HepG2 (cell line): Measurements from ENCODE around the gene FRMPD2. TPM values are rescaled to one million over a fixed set of nuclear protein-coding genes. Genes with fewer than 3 reads are reported as not detected.

Source experiments
- ATAC-seq: fragments of 200-7000 bp; cut with Tn5 transposase; 3 replicates; pipeline ENCODE4 v1.9.1; 2020; ENCODE audit warnings: mild to moderate bottlenecking, moderate library complexity
- BruUV-seq: library from RNA; stranded (reverse); fragments of 400-500 nt; replicated peaks from 2 replicates; lab custom pipeline; 2021; lab: Mats Ljungman, UMichigan
- CTCF ChIA-PET: fragments of 300-600 bp; formaldehyde crosslinking; extraction: SDS; loops from one replicate; lab custom pipeline; 2021; ENCODE audit warnings: low total read pairs, inconsistent platforms, low intra/inter-chr PET ratio; lab: Yijun Ruan, JAX
- POLR2A ChIA-PET: fragments of 350-600 bp; sonication (Branson Sonifier 250); formaldehyde crosslinking; loops from one replicate; lab custom pipeline; 2020; ENCODE audit warnings: antibody characterized with exemption, inconsistent platforms; lab: Yijun Ruan, JAX
- DNase-seq: peaks from one replicate; pipeline ENCODE4 v3.0.0-alpha.2; 2015; ENCODE audit warnings: low spot score
- FAIRE-seq: peaks from 3 replicates; lab custom pipeline; 2011; peaks lifted over from hg19 to GRCh38; lab: Jason Lieb, UNC
- H2AFZ ChIP-seq: one replicate; pipeline ENCODE4 v1.6.1; 2011; ENCODE audit warnings: low read length, inconsistent platforms
- H3K27ac ChIP-seq: fragments of 300-600 bp; 3 replicates; pipeline ENCODE4 v1.8.0; 2011; ENCODE audit warnings: mixed run types, mild to moderate bottlenecking, mixed read lengths, low read length, inconsistent platforms; ENCODE audit not compliant: insufficient read depth; ENCODE audit errors: extremely low read length
- H3K27me3 ChIP-seq, 2 experiments: fragments of 200-600 bp in 1 of 2; 2 replicates in 1 of 2; 3 replicates in 1 of 2; pipeline versions ENCODE4 v1.6.0 to v1.8.0; 2011; ENCODE audit warnings: low read length in 2 of 2, mild to moderate bottlenecking in 2 of 2, moderate library complexity in 2 of 2, inconsistent platforms in 1 of 2; ENCODE audit not compliant: insufficient read depth in 2 of 2, control insufficient read depth in 1 of 2
- H3K36me3 ChIP-seq, 2 experiments: fragments of 200-600 bp in 1 of 2; replicated peaks in 1 of 2; 2 replicates in 1 of 2; 3 replicates in 1 of 2; pipeline versions ENCODE4 v1.5.1 to v1.8.0; 2011; ENCODE audit warnings: low read length in 2 of 2, inconsistent platforms in 1 of 2; ENCODE audit not compliant: insufficient read depth in 2 of 2, control insufficient read depth in 1 of 2
- H3K4me1 ChIP-seq: 2 replicates; pipeline ENCODE4 v1.5.1; 2012; ENCODE audit warnings: low read length, inconsistent platforms; ENCODE audit not compliant: insufficient read depth
- H3K4me2 ChIP-seq: 2 replicates; pipeline ENCODE4 v1.6.0; 2011; ENCODE audit warnings: low read depth, low read length, inconsistent platforms
- H3K4me3 ChIP-seq, 3 experiments: fragments of 200-600 bp in 1 of 3; sonication (generic), shearing (Covaris generic) in 1 of 3; replicated peaks in 1 of 3; 2 replicates each; pipeline ENCODE4 v1.5.1; 2011 to 2016; ENCODE audit warnings: low read length in 3 of 3, inconsistent platforms in 2 of 3, low read depth in 2 of 3, mild to moderate bottlenecking in 2 of 3, control low read depth in 1 of 3, mixed read lengths in 1 of 3; ENCODE audit not compliant: insufficient read depth in 1 of 3
- H3K79me2 ChIP-seq: one replicate; pipeline ENCODE4 v1.6.1; 2011; ENCODE audit warnings: low read length, inconsistent platforms; ENCODE audit not compliant: insufficient read depth
- H3K9ac ChIP-seq: 2 replicates; pipeline ENCODE4 v1.6.0; 2011; ENCODE audit warnings: mild to moderate bottlenecking, low read depth, low read length, inconsistent platforms; ENCODE audit not compliant: insufficient read depth
- H3K9me3 ChIP-seq: 2 replicates; pipeline ENCODE4 v1.5.1; 2012; ENCODE audit warnings: mild to moderate bottlenecking, low read length
- H4K20me1 ChIP-seq: 2 replicates; pipeline ENCODE4 v1.6.0; 2011; ENCODE audit warnings: inconsistent platforms, mild to moderate bottlenecking, low read length, moderate library complexity; ENCODE audit not compliant: insufficient read depth
- ATF7-NPFF ChIP-seq: sonication (generic); formaldehyde crosslinking; IDR thresholded peaks from 2 replicates; pipeline ENCODE4 v1.8.1; 2023; ENCODE audit warnings: mild to moderate bottlenecking, low read depth, missing genetic modification reagents, moderate library complexity
- ERF ChIP-seq: IDR thresholded peaks from 2 replicates; pipeline ENCODE4 v1.6.1; 2018; ENCODE audit warnings: missing biosample characterization, missing genetic modification reagents
- HNRNPH1 ChIP-seq: fragments of 200-400 bp; formaldehyde crosslinking; optimal IDR thresholded peaks from 2 replicates; pipeline ENCODE3; 2017; ENCODE audit warnings: mild to moderate bottlenecking, low read depth, low read length
- KDM6A ChIP-seq: IDR thresholded peaks from 2 replicates; pipeline ENCODE4 v1.6.1; 2016; ENCODE audit warnings: low read depth
- NCOR1 ChIP-seq: fragments of 200-600 bp; sonication (generic); IDR thresholded peaks from 2 replicates; pipeline ENCODE4 v1.7.0; 2017; ENCODE audit warnings: antibody characterized with exemption, low read length, borderline replicate concordance
- NONO ChIP-seq, 2 experiments: fragments of 450-650 bp in 1 of 2; sonication (generic) in 1 of 2; formaldehyde crosslinking in 1 of 2; IDR thresholded peaks in 1 of 2; conservative IDR thresholded peaks in 1 of 2; 2 replicates each; pipeline versions ENCODE4 v1.6.1 to v1.8.0; 2017 to 2022; ENCODE audit warnings: mild to moderate bottlenecking in 1 of 2, missing genetic modification reagents in 1 of 2, moderate library complexity in 1 of 2
- TBX2 ChIP-seq: sonication (generic); formaldehyde crosslinking; IDR thresholded peaks from 2 replicates; pipeline ENCODE4 v1.5.0; 2020; ENCODE audit warnings: missing genetic modification reagents, mild to moderate bottlenecking, borderline replicate concordance
- ZNF335 ChIP-seq: sonication (generic); formaldehyde crosslinking; IDR thresholded peaks from 2 replicates; pipeline ENCODE4 v1.4.0; 2020; ENCODE audit warnings: missing genetic modification reagents
- ZNF557 ChIP-seq: sonication (generic); formaldehyde crosslinking; IDR thresholded peaks from 2 replicates; pipeline ENCODE4 v1.4.0; 2020; ENCODE audit warnings: missing genetic modification reagents
- ZNF749 ChIP-seq: sonication (generic); formaldehyde crosslinking; IDR thresholded peaks from 2 replicates; pipeline ENCODE4 v1.8.0; 2022; ENCODE audit warnings: mild to moderate bottlenecking, missing genetic modification reagents, moderate library complexity, borderline replicate concordance
- WGBS: methylation state at CpG from one replicate; pipeline ENCODE4 v1.1.6; 2017; ENCODE audit warnings: low lambda C conversion rate; 5-methylcytosine and 5-hydroxymethylcytosine counted together
- in situ Hi-C: cut with HindIII; loops from 2 replicates; pipeline ENCODE4 v1.10.0; 2017; ENCODE audit warnings: low pct_unique_long_range_greater_than_20kb; ENCODE audit not compliant: extremely low pct_ligation_motif_present
- intact Hi-C: fragments of 100-400 bp; cut with micrococcal nuclease; formaldehyde crosslinking; loops from one replicate; pipeline ENCODE4 v1.10.0; 2022; ENCODE audit not compliant: unreplicated experiment
- polyA plus RNA-seq, 8 experiments: library from polyadenylated mRNA; depleted of rRNA in 3 of 8; stranded (reverse) in 7 of 8; unstranded in 1 of 8; fragments of >200 nt; fragmentation: Illumina TruSeq in 4 of 8; extraction: Trizol in 4 of 8; gene quantifications; 2 replicates each; pipeline versions ENCODE4 v1.2.1 to v1.2.3, GENCODE V29; 2011 to 2016; ENCODE audit warnings: low read depth in 4 of 8, missing spikeins in 1 of 8, mixed read lengths in 1 of 8; ENCODE audit not compliant: insufficient read depth in 1 of 8
- total RNA-seq, 5 experiments: library from RNA; depleted of rRNA; stranded (reverse); fragments of >200 nt; fragmentation: Illumina TruSeq; extraction: Trizol; gene quantifications; 2 replicates each; pipeline ENCODE4 v1.2.3, GENCODE V29; 2016; ENCODE audit warnings: low read depth in 1 of 5
- TF ChIP-seq, protein P1 (sequence below): sonication (generic); formaldehyde crosslinking; conservative IDR thresholded peaks from 2 replicates; pipeline ENCODE4 v1.4.0; 2020; ENCODE audit warnings: missing genetic modification reagents
- TF ChIP-seq, protein P2 (sequence below), 2 experiments: sonication (generic) in 1 of 2; formaldehyde crosslinking in 1 of 2; IDR thresholded peaks; 2 replicates each; pipeline versions ENCODE4 v1.5.1 to v1.6.1; 2011 to 2020; ENCODE audit warnings: borderline replicate concordance in 1 of 2, low read depth in 1 of 2, low read length in 1 of 2, mild to moderate bottlenecking in 1 of 2, missing genetic modification reagents in 1 of 2, moderate library complexity in 1 of 2
- TF ChIP-seq, protein P3 (sequence below): sonication (generic); formaldehyde crosslinking; IDR thresholded peaks from 2 replicates; pipeline ENCODE4 v1.5.0; 2020; ENCODE audit warnings: missing genetic modification reagents
- TF ChIP-seq, protein P4 (sequence below): sonication (generic); formaldehyde crosslinking; IDR thresholded peaks from 2 replicates; pipeline ENCODE4 v1.8.1; 2023; ENCODE audit warnings: mild to moderate bottlenecking, missing genetic modification reagents

The FRMPD2 gene
- total and polyA plus RNA-seq, 2 of the 13 experiments (the other 11 are each of a cell fraction or from before 2014, with no cell fraction given) = 0.45 to 1.3 TPM

DNA sequence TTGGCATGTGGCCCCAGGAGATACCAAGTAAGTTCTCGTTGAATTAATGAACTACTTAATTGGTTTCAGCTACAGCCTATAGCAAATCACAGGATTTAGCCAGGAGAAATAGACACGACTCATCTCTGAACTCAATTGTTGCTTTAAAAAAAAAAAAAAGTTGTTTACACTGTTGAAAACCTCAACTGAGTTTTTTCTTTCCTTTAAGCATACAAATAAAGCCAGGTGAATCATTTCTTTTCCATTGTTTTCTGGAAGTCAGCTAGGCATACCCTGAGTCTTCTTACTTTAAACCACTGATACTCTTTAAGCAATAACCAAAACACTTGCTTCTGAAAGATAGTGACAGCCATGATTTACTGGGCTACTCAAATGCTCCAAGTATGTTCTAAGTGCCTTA is 755 bp downstream of the FRMPD2 start (continued):
- TF ChIP-seq NONO (IDR thresholded peaks at IDR 0.05) (no peak), NONO (CRISPR knock-in tag; conservative IDR thresholded peaks at IDR 0.05) (no peak)
- TF ChIP-seq, protein P1, sequence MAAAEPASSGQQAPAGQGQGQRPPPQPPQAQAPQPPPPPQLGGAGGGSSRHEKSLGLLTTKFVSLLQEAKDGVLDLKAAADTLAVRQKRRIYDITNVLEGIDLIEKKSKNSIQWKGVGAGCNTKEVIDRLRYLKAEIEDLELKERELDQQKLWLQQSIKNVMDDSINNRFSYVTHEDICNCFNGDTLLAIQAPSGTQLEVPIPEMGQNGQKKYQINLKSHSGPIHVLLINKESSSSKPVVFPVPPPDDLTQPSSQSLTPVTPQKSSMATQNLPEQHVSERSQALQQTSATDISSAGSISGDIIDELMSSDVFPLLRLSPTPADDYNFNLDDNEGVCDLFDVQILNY (CRISPR knock-in tag) = no peak
- TF ChIP-seq, all 625 proteins: peak for 0

DNA sequence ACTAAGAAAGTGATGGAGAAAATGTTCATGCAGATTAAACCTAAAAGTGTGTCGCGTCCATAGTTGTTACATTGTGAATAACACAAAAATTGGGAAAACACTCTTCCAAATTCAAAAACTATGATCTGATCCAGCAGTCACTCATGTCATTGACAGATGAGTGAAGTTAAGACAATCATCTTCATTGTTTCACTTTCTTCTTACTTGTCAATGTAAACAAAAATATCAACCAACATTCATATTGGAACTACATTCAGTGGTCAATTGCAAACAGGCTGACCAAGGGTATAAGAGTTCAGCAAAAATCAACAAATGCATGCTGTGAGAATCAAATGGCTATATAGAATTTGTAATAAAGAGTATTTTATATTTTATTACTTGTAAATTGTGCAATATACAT is 1.8 kb downstream of the FRMPD2 start:
- Histone ChIP-seq H3K27ac (no peak overlapping the region), H3K27me3 (peaks cover 0 to 2% of the 10 kb centered on the region in 2 experiments; a peak in 2 of 5 replicates), H3K4me1 (peaks cover 13% of the 10 kb centered on the region), H3K9me3 (no peaks in the 10 kb centered on the region), H3K79me2 (no peaks in the 10 kb centered on the region), H4K20me1 (no peaks in the 10 kb centered on the region), H3K4me2 (no peak overlapping the region), H3K36me3 (no peaks in the 10 kb centered on the region), H3K9ac (no peak overlapping the region), H2AFZ (no peak overlapping the region), H3K4me3 (no peak overlapping the region)
- DNase-seq (no peak), ATAC-seq (no peak), FAIRE-seq (no peak)
- 97% methylated on average over 2 of the region's 2 CpGs for WGBS
- no peak for TF ChIP-seq TBX2
- TF ChIP-seq ZNF335 = no peak
- TF ChIP-seq ERF = no peak
- TF ChIP-seq, protein P2, sequence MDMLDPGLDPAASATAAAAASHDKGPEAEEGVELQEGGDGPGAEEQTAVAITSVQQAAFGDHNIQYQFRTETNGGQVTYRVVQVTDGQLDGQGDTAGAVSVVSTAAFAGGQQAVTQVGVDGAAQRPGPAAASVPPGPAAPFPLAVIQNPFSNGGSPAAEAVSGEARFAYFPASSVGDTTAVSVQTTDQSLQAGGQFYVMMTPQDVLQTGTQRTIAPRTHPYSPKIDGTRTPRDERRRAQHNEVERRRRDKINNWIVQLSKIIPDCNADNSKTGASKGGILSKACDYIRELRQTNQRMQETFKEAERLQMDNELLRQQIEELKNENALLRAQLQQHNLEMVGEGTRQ (IDR thresholded peaks at IDR 0.05; ENCODE audit: low read depth, low read length) = no peak
- TF ChIP-seq, protein P2 (CRISPR knock-in tag; IDR thresholded peaks at IDR 0.05; ENCODE audit: borderline replicate concordance) = no peak
- TF ChIP-seq, protein P3, sequence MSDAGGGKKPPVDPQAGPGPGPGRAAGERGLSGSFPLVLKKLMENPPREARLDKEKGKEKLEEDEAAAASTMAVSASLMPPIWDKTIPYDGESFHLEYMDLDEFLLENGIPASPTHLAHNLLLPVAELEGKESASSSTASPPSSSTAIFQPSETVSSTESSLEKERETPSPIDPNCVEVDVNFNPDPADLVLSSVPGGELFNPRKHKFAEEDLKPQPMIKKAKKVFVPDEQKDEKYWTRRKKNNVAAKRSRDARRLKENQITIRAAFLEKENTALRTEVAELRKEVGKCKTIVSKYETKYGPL (CRISPR knock-in tag) = no peak
- TF ChIP-seq, protein P4, sequence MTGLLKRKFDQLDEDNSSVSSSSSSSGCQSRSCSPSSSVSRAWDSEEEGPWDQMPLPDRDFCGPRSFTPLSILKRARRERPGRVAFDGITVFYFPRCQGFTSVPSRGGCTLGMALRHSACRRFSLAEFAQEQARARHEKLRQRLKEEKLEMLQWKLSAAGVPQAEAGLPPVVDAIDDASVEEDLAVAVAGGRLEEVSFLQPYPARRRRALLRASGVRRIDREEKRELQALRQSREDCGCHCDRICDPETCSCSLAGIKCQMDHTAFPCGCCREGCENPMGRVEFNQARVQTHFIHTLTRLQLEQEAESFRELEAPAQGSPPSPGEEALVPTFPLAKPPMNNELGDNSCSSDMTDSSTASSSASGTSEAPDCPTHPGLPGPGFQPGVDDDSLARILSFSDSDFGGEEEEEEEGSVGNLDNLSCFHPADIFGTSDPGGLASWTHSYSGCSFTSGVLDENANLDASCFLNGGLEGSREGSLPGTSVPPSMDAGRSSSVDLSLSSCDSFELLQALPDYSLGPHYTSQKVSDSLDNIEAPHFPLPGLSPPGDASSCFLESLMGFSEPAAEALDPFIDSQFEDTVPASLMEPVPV (CRISPR knock-in tag) = no peak
- TF ChIP-seq KDM6A (CRISPR knock-in tag) = no peak
- TF ChIP-seq ATF7-NPFF (CRISPR knock-in tag) = no peak
- TF ChIP-seq NCOR1 = no peak
- no peak for TF ChIP-seq HNRNPH1
- no peak for TF ChIP-seq ZNF557 (CRISPR knock-in tag)
- no peak for TF ChIP-seq ZNF749 (CRISPR knock-in tag)
- no TSS peak for BruUV-seq
- CTCF ChIA-PET = no interaction called here
- POLR2A ChIA-PET = no interaction called here
- in situ Hi-C loops = no loop called here
- intact Hi-C loops = no loop called here
